ENCODE measurements around the gene MEGF10.
"Not testable (repeated sequence)": the region's sequence is repeated elsewhere in the genome, so short reads cannot be mapped to it uniquely, and the experiment has no call there.

The MEGF10 gene

DNA sequence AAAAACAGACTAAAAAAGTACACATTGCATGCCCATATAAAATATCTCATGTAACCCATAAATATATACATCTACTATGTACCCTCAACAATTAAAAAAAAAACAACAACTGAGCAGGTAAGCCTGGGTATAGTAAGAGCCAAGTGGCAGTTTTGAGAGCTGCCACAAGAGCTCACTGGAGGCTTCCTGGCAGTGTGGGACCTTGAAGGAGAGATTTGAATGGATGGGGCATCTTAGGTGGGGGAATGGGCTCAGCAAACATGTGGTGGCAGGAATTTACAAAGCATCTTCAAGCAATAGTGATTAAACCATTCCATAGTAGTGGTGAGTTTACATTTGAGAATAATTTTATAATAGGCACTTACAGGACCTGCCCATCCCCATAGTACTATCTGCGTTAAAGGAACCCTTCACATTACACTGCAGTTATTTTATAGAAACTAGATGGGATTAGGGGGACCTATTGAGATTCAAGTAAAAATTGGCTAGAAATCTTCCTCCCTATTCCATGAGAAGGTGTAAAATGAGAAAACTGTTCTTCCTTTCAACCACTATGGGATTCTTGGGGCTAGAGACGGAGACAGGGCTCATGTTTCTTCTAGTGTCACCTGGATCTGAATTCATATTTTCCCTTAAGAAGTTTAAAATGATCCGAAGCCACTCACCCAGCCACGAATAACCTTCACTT is 6.9 kb downstream of the MEGF10 start:
- in situ Hi-C loops (cut with HindIII; ENCODE audit: low sequenced_read_pairs), result no loop called here

- in situ Hi-C loops (cut with HindIII; ENCODE audit: low sequenced_read_pairs), result no loop called here
These were observed 7.4 kb downstream of the MEGF10 start for GRCh38 chr5:127298036-127298429.

GRCh38 chr5:127298656-127299055 is 8.1 kb downstream of the MEGF10 start:
- in situ Hi-C loops (cut with HindIII; ENCODE audit: low sequenced_read_pairs), result no loop called here

DNA sequence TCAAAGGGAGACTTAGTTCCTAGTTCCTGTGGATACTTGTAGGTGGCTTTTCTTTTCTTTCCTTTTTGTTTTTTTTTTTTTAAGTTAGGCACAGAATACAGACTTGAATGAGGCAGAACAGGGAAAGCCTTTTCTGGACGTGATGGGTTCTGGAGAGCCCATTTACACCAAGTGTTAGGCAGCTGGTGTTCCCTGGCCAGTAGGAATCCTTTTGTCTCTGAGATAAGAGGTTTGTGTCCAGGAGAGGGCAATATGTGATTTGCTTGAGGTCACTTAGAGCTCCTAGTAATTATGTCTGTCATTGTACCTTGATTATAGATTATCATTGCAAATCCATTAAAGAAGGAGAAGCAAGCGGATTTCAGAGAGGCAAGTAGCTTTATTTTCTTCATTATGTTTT is 9.1 kb downstream of the MEGF10 start:
- in situ Hi-C loops (cut with HindIII; ENCODE audit: low sequenced_read_pairs), result no loop called here

DNA sequence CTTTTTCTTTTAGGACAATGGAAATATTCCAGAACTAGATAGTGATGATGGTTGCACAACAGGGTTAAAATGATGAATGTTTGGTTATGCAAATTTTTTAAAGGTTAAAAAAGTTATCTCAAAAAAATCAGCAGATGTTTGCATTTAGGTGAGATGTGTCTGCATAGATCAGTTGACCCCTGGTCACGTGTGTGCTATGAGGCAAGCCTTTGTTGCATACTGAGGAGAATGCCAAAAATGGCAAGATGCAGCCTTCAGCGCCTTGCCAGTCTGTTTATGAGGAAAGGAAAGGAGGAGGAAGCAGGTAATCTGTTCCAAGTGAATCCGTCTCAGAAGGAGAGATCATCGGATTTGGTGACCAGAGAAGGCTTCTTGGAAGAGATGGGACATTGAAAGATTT is 11.9 kb downstream of the MEGF10 start:
- in situ Hi-C loops (cut with HindIII; ENCODE audit: low sequenced_read_pairs), result no loop called here

GRCh38 chr5:127303404-127303803 is 12.8 kb downstream of the MEGF10 start:
- in situ Hi-C loops (cut with HindIII; ENCODE audit: low sequenced_read_pairs), result no loop called here

- in situ Hi-C loops (cut with HindIII; ENCODE audit: low sequenced_read_pairs), result no loop called here
These were observed 14.9 kb downstream of the MEGF10 start for GRCh38 chr5:127305493-127305892.

DNA sequence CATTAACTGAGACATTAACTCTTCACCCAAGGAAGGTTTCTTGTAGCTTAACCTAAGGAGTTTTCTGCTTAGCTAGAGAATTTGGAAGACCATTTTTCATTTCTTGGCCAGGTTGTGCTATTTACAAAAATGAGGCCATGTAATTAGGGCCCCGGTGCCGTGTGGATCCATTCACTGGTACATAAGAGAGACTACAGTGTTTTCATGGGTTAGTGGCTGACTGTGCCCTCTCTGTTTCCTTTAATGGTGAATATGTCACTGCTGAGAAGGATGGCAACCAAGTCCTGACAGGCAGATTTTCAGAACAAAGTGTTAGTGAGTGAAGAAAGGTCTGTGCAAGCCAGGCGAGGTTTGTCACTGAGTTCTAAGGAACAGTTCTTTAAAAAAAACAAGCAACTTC is 15.4 kb downstream of the MEGF10 start:
- in situ Hi-C loops (cut with HindIII; ENCODE audit: low sequenced_read_pairs), result no loop called here

DNA sequence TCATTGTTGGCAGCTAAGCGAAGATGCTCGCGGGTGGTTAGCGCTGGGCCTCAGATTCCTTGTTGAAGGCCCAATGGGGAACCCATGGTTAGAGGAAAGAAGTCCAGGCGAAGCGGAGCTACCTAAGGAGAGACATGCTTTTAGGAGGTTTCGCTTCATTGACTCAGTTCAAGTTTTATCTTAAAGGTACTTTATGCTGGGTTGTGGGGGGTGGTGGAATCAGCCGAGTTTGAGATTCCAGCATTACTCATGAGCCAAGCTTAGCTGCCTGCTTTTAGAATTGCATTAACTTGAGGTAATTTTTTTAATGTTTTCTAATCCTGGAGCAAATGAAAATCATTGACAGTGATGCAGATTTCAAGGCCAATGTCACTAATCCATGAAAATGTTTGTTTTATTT is 16.1 kb downstream of the MEGF10 start:
- in situ Hi-C loops (cut with HindIII; ENCODE audit: low sequenced_read_pairs), result no loop called here

DNA sequence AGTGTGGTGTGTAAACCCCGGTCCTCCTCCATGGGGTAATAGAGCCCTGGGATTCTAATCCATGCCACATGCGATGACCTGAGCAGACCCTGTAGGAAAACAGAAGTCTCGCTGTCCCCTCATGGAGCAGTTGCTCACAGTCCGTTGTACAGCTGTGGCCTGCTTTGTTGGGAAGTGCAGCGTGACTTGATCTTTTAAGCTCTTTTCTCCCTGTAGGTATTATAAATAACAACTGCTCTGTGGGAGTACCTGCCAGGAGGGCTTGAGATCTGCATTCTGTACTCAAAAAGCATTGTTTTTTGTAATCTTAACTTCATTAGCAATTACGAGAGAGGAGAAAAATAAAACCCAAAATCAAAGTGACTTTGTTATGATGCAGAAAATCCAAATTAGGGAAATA is 17.3 kb downstream of the MEGF10 start:
- in situ Hi-C loops (cut with HindIII; ENCODE audit: low sequenced_read_pairs), result no loop called here

DNA sequence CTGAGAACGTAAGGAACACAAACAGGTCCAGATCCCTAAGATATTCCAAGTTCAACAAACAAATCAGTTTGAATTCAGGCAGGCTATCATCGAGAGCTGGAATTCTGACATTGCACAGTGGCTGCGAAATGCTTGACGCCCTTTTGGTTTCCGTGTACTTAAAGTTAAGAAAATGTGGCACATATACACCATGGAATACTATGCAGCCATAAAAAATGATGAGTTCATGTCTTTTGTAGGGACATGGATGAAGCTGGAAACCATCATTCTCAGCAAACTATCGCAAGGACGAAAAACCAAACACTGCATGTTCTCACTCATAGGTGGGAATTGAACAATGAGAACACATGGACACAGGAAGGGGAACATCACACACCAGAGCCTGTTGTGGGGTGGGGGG is 17.7 kb downstream of the MEGF10 start:
- in situ Hi-C loops (cut with HindIII; ENCODE audit: low sequenced_read_pairs), result not testable (repeated sequence)

GRCh38 chr5:127308945-127309344 is 18.3 kb downstream of the MEGF10 start:
- in situ Hi-C loops (cut with HindIII; ENCODE audit: low sequenced_read_pairs), result no loop called here

GRCh38 chr5:127311349-127311748 is 20.8 kb downstream of the MEGF10 start:
- in situ Hi-C loops (cut with HindIII; ENCODE audit: low sequenced_read_pairs), result no loop called here

GRCh38 chr5:127311781-127312525 is 21.4 kb downstream of the MEGF10 start:
- in situ Hi-C loops (cut with HindIII; ENCODE audit: low sequenced_read_pairs), result no loop called here

DNA sequence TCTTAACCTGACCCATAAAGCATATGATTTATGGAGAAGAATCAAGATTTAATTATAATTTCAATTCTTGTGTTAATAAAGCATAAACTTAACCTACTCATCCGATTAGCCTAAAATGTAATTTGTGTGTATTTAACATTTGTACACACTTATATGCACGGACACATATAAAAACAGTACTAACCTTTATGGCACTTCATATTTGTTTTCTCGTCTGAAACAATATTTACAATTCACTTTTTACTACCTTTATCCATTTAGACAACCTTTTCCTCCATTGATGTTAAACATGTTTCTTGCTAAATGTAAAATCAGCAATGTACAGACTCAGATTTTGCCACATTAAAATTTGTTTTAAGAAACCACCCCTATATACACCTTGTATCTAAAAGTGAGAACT is 22.8 kb downstream of the MEGF10 start:
- in situ Hi-C loops (cut with HindIII; ENCODE audit: low sequenced_read_pairs), result no loop called here

- in situ Hi-C loops (cut with HindIII; ENCODE audit: low sequenced_read_pairs), result no loop called here
These were observed 23.4 kb downstream of the MEGF10 start for GRCh38 chr5:127313847-127314473.

DNA sequence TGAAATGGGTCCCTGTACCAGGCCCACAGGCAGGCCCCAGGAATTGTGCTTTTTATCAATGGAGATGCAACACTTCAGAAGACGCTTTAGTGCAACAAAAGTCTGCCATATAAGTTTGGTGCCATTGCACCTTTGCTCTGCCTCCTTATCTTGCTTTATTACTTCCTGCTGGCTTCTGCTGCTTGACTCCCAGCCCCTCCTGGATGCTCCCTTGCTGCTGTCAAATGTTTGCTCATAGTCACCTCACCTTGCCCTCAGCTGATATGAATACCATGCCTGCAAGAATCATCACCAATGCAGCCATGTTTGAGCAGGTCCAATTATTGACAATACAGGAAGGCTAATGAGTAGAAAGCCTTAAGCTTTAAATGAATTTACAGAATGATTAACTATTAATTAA is 25.4 kb downstream of the MEGF10 start:
- in situ Hi-C loops (cut with HindIII; ENCODE audit: low sequenced_read_pairs), result no loop called here

GRCh38 chr5:127317385-127317784 is 26.8 kb downstream of the MEGF10 start:
- in situ Hi-C loops (cut with HindIII; ENCODE audit: low sequenced_read_pairs), result not testable (repeated sequence)

DNA sequence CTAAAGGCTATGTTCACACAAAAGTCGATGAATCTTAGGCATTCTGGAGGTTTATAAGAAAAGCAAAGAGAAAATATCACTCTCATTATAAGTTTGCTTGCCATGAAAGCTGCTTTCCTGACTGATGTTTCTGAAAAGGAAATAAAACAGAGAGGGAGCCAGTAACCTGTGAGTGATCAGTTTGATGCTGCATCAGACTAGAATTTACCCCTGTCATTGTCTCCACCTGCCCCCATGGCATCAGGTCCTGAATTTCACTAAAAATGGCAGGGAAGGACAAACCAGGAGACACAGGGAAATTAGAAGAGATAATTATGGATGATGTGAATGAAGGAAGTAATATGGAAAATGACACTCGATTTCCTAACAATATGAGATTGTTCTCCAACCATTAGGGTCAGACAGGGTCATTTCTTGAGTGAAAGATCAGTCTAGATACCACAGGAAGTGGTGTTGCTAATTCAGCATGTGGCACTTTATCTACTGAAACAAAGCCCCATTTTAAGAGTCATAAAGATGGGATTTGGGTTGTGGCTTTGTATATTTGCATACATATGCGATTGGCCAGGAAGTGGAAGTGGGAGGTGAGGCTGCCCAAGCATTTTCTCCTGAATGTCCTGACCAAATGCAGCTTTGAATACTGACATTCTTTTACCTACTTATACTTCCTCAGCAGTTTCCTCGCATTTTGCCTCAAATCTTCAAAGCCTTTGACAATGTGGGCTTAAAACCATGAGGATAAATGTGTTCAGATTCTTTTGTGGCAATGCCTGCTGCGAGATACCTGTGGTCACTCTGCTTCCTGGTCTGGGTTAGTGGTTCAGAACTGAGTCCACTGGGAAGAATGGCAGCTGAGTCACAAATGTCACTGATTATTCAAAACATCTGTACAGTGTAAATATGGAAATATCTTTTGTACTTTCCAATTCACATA is 29.7 kb downstream of the MEGF10 start:
- in situ Hi-C loops (cut with HindIII; ENCODE audit: low sequenced_read_pairs), result no loop called here

DNA sequence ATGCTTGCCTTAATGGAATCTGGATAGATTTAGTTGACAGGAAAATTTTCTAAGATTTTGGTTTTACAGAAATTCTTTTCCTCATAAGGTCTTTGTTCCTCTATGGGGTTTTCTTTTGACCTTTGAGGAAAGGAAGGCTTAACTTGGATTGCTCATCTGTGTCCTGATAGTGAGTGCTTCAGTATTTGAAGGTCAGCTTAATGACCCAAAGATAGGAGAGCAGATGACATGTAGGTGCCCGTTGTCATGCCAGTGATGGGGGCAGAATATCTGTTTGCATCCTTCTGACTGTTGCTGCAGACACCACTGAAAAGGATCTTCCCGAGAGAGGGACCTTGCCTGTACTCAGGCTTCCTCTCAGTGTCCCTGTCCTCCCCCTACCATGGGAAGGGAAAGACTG is 30.9 kb downstream of the MEGF10 start:
- in situ Hi-C loops (cut with HindIII; ENCODE audit: low sequenced_read_pairs), result no loop called here

GRCh38 chr5:127322403-127322802 is 31.8 kb downstream of the MEGF10 start:
- in situ Hi-C loops (cut with HindIII; ENCODE audit: low sequenced_read_pairs), result no loop called here

All from DLD1 (cell line).